Central memory CD8-positive, alpha-beta T cell (primary cell): ENCODE data around the gene LYRM4.
"Not testable (repeated sequence)": the region's sequence is repeated elsewhere in the genome, so short reads cannot be mapped to it uniquely, and the experiment has no call there.

Experiments
- ATAC-seq: fragments of 150-1000 bp; cut with Tn5 transposase; replicated peaks from 2 replicates; pipeline ENCODE4 v1.10.0; 2022; ENCODE audit warnings: mild to moderate bottlenecking, moderate FRiP score, moderate number of reproducible peaks; ENCODE audit not compliant: poor library complexity, severe bottlenecking; ENCODE audit errors: extremely low read depth
- DNase-seq, 2 donors: peaks; one replicate each; pipeline ENCODE4 v3.0.0; 2021; ENCODE audit warnings: low spot score in 2 of 2
- H3K27ac Mint-ChIP-seq: one replicate; pipeline ENCODE4 v1.8.0; 2022; ENCODE audit warnings: low read depth, mild to moderate bottlenecking, moderate library complexity, mixed read lengths
- H3K27me3 Mint-ChIP-seq: one replicate; pipeline ENCODE4 v1.8.0; 2022; ENCODE audit warnings: mixed read lengths
- H3K36me3 Mint-ChIP-seq: one replicate; pipeline ENCODE4 v1.8.0; 2022; ENCODE audit warnings: mild to moderate bottlenecking, moderate library complexity, mixed read lengths; ENCODE audit not compliant: insufficient read depth
- H3K4me1 Mint-ChIP-seq: one replicate; pipeline ENCODE4 v1.8.0; 2022; ENCODE audit warnings: mixed read lengths
- H3K4me3 Mint-ChIP-seq: one replicate; pipeline ENCODE4 v1.8.0; 2022; ENCODE audit warnings: mild to moderate bottlenecking, moderate library complexity, mixed read lengths
- H3K9me3 Mint-ChIP-seq: one replicate; pipeline ENCODE4 v1.8.0; 2022; ENCODE audit warnings: mixed read lengths

The LYRM4 gene

GRCh38 chr6:5073992-5074391 lies 186.8 kb downstream of the LYRM4 start:
- Mint-ChIP-seq H3K36me3 (peaks cover 1% of the 10 kb centered on the region), H3K27ac (no peak overlapping the region), H3K9me3 (no peaks in the 10 kb centered on the region), H3K27me3 (peaks cover 37% of the 10 kb centered on the region), H3K4me3 (no peak overlapping the region), H3K4me1 (no peaks in the 10 kb centered on the region)
- DNase-seq (no peak), ATAC-seq (no peak)

GRCh38 chr6:5072440-5072839 lies 188.3 kb downstream of the LYRM4 start:
- no peak for DNase-seq
- peaks cover 37% of the 10 kb centered on the region for H3K27me3 Mint-ChIP-seq
- H3K4me3 Mint-ChIP-seq = no peak overlapping the region
- H3K4me1 Mint-ChIP-seq = no peaks in the 10 kb centered on the region
- H3K27ac Mint-ChIP-seq = no peak overlapping the region
- no peak for ATAC-seq
- peaks cover 1% of the 10 kb centered on the region for H3K36me3 Mint-ChIP-seq
- H3K9me3 Mint-ChIP-seq = no peaks in the 10 kb centered on the region

- Mint-ChIP-seq H3K36me3 (peaks cover 1% of the 10 kb centered on the region), H3K27me3 (peaks cover 25% of the 10 kb centered on the region), H3K4me1 (no peaks in the 10 kb centered on the region), H3K27ac (no peak overlapping the region), H3K9me3 (no peaks in the 10 kb centered on the region), H3K4me3 (no peak overlapping the region)
- DNase-seq (no peak), ATAC-seq (no peak)
Observed at GRCh38 chr6:5071216-5071615, 189.5 kb downstream of the LYRM4 start.

GRCh38 chr6:5068153-5068751 lies 192.5 kb downstream of the LYRM4 start:
- no peak overlapping the region for H3K4me3 Mint-ChIP-seq
- ATAC-seq (no peak), DNase-seq (no peak)
- no peak overlapping the region for H3K27ac Mint-ChIP-seq
- H3K9me3 Mint-ChIP-seq = no peaks in the 10 kb centered on the region
- no peaks in the 10 kb centered on the region for H3K4me1 Mint-ChIP-seq
- H3K36me3 Mint-ChIP-seq = peaks cover 1% of the 10 kb centered on the region
- peaks cover 7% of the 10 kb centered on the region for H3K27me3 Mint-ChIP-seq

- Mint-ChIP-seq H3K4me3 (no peak overlapping the region), H3K9me3 (no peaks in the 10 kb centered on the region), H3K36me3 (no peaks in the 10 kb centered on the region), H3K27ac (no peak overlapping the region), H3K4me1 (no peaks in the 10 kb centered on the region), H3K27me3 (peaks cover 16% of the 10 kb centered on the region)
- DNase-seq = no peak
- no peak for ATAC-seq
Observed at GRCh38 chr6:5067305-5067704, 193.4 kb downstream of the LYRM4 start.

GRCh38 chr6:5066456-5067093 lies 194.2 kb downstream of the LYRM4 start:
- Mint-ChIP-seq H3K4me1 (no peaks in the 10 kb centered on the region), H3K4me3 (no peak overlapping the region), H3K27me3 (peaks cover 24% of the 10 kb centered on the region), H3K9me3 (no peaks in the 10 kb centered on the region), H3K36me3 (peaks cover 1% of the 10 kb centered on the region), H3K27ac (no peak overlapping the region)
- DNase-seq = no peak
- no peak for ATAC-seq

- Mint-ChIP-seq H3K4me1 (no peaks in the 10 kb centered on the region), H3K9me3 (no peaks in the 10 kb centered on the region), H3K4me3 (no peak overlapping the region), H3K36me3 (peaks cover 1% of the 10 kb centered on the region), H3K27me3 (peaks cover 41% of the 10 kb centered on the region), H3K27ac (no peak overlapping the region)
- ATAC-seq (no peak), DNase-seq (no peak)
Observed at GRCh38 chr6:5063617-5064016, 197.1 kb downstream of the LYRM4 start.

- no peak for DNase-seq
- no peaks in the 10 kb centered on the region for H3K9me3 Mint-ChIP-seq
Observed at GRCh38 chr6:5061152-5061551, 199.6 kb downstream of the LYRM4 start.

GRCh38 chr6:5060439-5060838 lies 200.3 kb downstream of the LYRM4 start:
- not testable (repeated sequence) for H3K36me3 Mint-ChIP-seq, ATAC-seq, H3K9me3 Mint-ChIP-seq, H3K27ac Mint-ChIP-seq, DNase-seq, H3K4me3 Mint-ChIP-seq, H3K4me1 Mint-ChIP-seq
- peaks cover 49% of the 10 kb centered on the region for H3K27me3 Mint-ChIP-seq

More at GRCh38 chr6:5061152-5061551, 199.6 kb downstream of the LYRM4 start:
- H3K36me3 Mint-ChIP-seq = peaks cover 1% of the 10 kb centered on the region
- H3K4me1 Mint-ChIP-seq = no peaks in the 10 kb centered on the region
- peaks cover 49% of the 10 kb centered on the region for H3K27me3 Mint-ChIP-seq
- no peak overlapping the region for H3K27ac Mint-ChIP-seq
- H3K4me3 Mint-ChIP-seq = no peak overlapping the region
- ATAC-seq = no peak

GRCh38 chr6:5059036-5059896 lies 201.5 kb downstream of the LYRM4 start:
- no peak overlapping the region for H3K4me3 Mint-ChIP-seq
- no peaks in the 10 kb centered on the region for H3K9me3 Mint-ChIP-seq
- no peaks in the 10 kb centered on the region for H3K4me1 Mint-ChIP-seq
- peaks cover 51% of the 10 kb centered on the region for H3K27me3 Mint-ChIP-seq
- ATAC-seq (no peak), DNase-seq (no peak)
- peaks cover 1% of the 10 kb centered on the region for H3K36me3 Mint-ChIP-seq
- H3K27ac Mint-ChIP-seq = no peak overlapping the region
